Hematopoietic multipotent progenitor cell treated with erythropoietin and hydrocortisone succinate and interleukin-3 and kit ligand, for 17 days (in vitro differentiated cells): ENCODE data around the gene CEP63.

Experiments used
- DNase-seq: peaks from one replicate; pipeline ENCODE4 v3.0.0-alpha.2; 2015; ENCODE audit warnings: low spot score

The CEP63 gene

DNA sequence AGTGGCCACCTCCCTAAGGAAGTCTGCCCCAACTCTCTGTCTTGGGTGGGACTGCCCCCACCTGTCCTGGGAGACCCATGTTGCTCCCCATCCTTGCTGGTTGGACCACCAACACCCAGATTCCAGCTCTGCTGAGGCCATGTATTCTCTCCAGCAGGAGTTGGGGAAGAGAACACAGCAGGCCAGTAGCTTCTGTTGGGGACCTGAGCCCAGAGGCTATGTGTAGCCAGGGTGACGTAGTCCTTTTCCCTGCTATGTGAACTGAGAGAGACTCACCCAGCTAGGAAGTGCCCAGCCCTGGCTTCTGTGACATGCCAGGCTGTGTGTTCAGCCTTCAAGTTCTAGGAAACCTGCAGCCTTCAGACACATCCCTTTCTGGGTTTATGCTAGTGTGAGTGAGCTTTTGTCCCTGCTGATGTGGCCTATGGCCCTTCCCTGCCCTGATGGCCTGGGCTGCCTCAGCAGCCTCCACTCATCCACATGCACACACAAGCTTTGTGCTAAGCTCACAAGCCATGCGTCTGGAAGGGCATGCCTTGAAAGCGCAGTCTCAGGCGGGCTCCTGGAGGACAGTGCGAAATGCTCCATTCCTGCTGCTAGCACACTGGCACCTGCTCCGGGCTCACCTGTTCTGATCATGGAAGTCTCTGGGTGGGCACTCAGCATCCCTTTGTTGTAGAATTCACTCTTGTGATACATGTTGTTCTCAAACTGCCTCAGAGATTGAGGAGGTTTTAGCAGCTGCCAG lies 122.3 kb downstream of the CEP63 start:
- no peak for DNase-seq

DNA sequence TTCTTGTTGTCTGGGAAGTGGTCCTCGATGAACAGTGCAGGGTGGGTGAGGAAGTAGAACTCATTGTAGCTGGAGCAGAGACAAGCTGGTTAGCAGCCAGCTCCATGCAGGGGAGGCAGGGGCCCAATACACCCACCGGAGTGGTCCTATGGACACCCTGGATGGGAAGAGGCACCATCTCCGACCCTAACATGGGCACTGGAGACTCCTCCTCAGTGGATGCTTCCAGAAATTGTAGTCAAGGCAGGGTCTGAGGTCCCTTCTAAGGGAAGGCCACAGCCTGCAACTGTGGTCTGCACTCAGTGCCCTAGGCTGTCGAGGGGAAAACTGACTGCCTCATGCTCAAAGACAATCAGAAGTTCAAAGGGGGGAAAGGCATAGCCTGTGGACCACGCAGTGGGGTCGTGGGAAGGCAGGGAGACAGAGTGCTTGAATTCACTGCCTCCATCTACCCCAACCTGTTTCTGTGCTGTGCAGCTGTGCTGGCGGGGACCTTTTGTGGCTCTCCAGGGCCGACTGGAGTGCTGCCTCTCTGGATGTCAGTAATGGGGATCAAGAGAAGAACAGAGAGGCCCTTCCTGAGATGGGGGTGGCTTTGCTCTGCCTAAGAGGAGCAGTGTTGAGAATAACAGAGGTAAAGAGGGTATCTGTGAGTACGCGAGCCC lies 123.0 kb downstream of the CEP63 start:
- no peak for DNase-seq

DNA sequence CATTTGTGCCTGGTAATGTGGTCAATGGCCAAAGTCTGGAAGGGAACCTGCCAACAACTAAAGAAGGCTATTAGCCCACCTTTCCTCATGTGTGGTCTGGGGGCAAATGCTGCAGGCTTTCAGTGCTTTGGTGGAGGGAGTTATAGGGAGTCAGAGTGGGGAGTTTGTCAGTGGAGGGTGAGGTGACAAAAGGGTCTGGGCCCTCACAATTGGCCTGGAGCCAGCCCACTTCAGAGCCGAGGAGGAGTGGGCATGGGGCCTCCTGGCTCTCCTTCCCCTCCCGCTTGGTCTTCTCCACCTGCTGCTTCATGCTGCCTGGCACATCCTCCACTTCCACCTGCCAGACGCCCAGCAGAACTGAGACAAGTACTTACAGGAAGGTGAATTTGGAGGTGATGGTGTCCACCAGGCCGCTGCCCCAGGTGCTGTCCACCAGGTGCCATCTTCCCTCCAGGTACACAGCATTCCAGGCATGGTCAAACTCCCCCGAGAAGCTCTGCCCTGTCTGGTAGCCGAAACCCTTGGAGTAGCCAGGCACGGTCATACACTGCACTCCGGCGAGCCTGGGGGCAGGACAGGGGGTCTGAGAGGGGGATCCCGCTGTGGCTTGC lies 124.1 kb downstream of the CEP63 start:
- DNase-seq = no peak

DNA sequence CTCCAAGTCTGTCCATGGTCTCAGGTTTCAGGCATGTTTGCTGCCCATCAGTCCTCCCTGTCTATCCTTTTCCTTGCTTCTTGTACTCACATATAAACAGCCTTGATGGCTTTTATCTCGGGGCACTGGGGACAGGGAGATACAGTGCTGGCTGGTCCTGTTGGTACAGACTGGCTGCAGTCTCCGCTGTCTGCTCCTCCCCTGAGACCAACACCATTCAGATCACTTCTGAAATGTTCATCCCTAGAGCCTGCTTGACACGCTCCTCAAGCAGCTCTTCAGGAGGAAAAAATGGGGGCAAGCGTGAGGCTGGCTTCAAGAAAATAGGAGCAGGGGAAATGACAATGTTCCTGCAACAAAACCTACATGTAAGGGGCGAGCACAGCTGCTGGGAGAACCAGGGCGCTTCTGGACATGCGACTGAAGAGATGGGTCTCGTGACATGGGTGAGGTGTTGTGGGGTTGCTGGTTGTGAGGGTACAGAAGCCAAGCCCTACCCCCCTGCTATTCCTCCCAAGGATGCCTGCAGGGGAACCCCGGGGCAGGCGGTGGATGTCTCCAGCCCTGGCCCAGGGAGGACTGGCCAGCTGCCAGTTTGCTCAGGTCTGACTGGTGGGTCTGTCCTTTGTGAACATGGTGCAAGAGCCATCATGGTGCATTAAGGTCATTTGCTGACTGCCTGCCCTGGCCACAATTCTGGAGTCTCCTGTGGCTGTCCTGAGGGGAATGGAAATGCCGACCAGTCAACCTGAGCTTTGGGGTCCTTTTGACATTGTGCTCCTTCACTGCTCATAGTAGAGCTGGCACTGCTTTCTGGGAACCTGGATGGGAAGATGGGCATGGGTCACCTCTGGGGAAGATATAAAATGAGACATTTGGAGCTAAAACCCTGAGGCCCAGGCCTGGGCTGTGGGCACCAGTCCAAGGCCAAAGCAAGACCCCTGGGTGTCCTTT lies 124.9 kb downstream of the CEP63 start:
- no peak for DNase-seq

DNA sequence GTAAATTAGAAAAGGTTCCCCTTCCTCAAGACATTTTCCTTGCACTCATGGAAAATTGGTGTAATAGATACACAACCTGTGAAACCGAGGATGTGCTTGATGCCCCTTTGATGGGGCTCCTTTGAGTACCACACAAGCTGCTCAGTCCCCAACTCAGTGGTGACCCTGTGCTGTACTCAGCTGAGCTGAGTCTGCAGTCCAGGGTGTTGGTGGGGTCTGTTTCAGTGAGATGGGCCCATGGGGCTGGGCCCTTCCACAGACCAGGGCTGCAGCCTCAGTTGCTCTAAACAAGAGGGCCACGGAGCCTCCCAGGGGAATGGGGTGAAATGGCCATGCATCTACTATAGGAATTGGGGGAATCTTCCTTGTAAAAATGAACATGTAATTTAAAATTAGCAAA lies 125.7 kb downstream of the CEP63 start:
- no peak for DNase-seq

DNA sequence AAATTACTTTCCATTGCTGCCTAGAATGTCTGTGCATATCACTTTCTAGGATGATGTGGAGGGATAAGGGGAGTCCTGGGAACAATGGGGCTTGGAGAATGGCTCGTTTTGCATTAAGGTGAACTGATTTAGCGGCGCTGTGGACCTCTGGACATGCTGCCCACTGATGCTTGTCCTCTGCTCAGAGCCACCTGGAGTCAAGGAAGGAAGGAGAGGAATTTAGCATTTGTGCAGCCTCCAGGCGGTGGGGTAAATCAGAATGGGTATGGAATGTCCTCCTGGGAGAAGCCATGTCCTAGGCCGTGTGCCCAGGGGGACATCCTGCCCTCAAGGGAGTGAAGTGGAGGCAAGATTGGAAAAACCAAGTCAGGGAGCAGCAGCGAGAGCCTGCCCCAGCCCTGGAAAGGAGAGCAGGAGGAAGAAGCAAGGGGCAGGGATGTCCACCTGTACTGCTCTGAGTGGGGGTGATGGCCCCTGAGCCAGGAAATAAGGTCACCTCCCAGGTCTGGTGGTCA lies 127.2 kb downstream of the CEP63 start:
- no peak for DNase-seq

DNA sequence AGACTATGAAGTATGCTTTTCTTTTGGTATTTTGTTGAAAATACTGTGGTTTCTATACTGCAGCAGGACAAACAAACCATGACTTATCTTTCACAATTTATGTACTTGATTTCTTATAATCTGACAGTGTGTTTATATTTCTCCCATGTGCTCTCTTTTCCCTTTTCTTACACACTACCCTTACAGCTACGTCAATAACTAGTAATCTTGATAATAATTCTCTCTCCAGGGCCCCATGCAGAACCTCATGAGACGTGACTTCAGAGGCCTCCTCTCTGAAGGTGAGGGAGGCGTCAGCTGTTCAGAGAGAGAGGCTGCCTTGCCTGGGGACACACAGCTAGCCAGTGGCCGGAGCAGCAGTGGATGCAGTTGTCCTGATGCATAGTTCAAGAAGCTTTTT lies 129.1 kb downstream of the CEP63 start:
- no peak for DNase-seq

DNA sequence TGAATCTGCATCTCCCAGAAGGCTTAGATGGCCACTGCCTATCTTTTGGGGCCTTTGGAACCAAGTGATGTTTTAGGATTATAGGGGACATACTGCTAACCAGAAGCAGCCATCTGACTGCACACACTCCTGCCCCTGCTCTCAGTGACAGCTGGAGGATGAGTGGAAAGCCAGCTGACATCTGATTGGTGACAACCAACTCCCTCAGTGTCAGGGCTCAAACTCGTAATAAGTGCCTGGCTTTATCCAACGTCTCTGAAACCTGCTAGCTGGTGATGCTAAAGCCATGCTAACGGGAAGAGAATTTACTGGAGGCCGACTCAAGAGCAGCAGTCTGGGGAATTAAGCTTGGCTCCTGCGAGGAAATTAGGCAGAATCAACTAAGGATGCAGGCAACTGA lies 129.9 kb downstream of the CEP63 start:
- DNase-seq = no peak

DNA sequence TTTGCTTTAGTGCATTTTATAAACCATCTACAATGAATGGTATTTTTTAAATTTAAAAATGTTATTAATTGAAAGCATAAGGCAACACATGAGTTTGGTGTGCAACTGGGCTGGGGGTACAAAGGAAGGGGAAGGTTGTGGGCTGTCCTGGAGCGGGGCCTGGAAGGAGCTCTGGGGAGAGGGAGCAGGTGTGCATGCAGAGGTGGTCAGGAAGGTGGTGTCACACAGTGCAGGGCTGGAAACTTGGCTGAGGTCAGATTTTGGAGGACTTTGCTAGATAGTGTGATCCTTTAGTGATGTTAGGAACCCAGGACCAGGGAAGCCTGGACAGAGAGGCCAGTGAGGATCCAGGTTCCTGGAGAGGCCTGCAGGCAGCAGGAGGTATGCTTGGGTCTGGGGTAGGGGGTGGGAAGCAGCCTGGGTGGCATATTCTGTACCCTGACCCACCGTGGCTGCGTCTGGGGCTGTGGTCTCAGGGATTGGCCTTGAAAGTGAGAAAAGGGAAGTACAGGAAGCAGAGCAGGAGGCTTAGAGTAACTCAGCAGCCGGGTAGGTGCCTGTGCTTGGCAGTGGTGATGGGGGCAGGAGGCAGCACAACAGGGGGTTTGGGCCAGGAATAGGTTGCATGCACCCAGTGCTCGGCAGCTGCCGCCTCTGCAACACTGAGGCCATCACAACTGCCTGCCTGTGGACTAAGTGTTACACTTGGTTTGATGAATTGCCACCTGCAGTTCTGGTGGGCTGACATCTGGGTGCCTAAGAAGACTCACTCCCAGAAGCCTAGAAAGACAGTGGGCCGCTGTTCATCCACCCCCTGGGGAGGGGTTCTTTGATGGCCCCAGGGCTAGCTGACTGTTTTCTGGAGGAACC lies 132.0 kb downstream of the CEP63 start:
- DNase-seq = no peak

DNA sequence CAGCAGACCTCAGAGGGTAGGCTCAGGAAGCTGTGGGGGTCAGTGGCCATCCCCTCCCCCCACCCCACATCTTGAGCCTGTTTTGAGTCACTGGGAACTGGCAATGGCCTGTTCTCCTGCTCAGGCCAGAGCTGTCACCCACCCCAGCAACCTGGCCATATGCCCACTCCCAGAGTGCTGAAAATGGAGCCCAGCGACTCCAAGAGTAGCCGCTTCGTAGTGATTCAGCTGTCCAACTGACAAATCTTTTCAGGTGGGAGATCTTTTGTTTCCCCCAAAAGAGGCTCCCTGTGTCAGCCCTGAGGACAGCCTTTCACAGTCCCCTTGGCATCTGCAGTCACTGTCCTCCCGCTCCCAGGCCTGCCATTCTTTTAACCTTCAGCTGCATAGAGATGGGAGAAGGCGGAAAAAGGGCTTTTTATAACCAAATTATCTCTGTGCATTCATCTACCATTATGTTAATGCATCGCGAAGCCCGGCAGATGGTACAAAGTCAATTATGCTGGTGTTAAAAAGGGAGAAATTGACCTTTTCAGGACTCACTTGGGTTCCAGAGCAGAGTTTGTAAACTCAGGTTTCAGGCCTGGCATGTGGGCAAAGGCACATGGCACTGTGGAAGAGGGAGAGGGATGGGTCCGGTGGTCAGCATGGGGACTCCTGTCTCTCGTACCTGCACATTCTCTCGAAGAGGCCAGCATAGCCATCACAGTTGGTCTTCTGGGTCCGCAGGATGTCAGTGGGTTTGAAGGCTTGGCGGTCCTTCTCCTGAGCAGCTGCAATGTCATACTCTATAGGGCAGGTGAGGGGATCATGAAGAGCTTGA lies 132.8 kb downstream of the CEP63 start:
- DNase-seq = no peak

DNA sequence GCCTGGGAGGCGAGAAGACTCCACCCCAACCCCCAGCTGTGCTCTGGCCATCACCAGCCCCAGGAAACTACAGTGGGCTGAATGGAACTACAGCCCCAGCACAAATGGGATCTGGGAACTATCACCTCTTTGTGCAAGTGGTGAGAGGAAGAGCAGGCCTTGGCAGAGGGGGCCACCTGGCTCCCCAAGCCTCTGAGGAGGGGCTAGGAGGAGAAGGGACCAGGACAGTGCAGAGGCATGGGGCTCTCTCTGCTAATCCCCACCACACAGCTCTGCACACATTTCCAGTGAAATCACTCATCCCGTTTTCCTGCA lies 133.4 kb downstream of the CEP63 start:
- DNase-seq = no peak

DNA sequence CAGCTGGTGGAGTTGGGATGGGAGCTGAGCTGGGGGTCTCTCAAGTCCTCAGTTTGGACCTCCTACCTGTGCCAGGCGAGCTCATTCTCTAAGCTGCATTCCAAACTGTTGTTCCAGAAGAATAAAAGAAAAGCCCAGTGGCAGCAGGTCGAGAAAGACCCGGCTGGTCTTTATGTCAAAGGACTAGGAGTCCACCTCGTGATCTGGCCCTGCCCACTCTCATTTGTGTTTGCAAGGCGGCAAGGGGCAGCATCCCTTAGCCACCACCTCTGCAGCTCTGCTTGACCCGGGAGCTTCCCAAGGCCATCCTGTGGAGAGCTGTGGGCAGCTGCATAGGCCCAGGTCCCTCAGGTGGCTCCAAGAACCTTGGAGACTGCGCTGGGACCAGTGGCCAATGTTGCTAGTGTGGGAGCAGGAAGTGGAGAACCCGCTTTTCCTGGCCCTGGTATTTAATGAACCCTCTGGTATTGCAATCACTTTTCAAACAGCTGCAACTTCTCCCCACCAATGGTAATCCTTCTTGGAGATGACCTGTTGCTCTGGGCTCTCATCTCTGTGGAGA lies 134.1 kb downstream of the CEP63 start:
- DNase-seq = no peak

DNA sequence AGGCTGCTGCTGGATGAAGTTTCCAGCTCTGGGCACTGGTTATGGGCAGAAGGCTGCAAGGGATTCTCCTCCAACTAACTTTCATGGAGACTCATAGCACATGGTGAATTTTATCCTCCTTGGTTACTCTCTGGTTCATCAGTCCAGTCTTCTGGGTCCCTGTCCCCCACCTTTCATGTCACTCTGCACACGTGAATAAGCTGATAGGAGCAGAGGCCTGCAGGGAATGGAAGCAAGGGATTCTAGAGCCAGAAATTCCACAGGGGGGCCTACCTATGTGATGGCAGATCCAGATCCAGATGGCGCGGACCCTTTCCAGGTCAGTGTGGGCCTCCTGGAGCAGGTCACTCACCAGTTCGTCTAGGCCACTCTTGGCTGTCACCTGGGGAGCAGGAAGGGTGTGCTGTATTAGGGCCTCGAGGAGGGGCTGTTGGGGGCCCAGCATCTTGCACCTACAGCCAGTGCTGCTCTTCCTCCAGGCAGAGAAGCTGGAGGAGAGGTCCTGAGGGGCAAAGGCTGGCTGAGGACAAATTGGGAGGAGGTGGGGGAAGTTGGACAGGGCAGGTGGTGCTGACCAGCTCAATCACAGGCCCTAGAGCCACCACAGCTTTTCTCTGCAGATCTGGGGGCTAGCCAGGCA lies 134.7 kb downstream of the CEP63 start:
- DNase-seq = no peak

DNA sequence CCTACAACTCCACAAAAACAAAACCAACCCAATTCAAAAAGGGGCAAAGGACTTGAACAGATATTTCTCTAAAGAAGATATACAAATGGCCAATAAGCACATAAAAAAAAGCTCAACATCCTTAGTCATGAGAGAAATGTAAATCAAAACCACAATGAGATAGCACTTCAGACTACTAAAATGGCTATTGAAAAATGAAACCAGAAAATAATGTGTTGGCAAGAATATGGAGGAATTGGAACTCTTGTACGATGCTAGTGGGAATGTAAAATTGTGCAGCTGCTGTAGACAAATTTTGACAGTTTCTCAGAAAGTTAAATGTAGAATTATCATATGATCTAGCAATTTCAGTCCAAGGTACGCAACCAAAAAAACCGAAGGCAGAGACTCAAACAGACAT lies 136.0 kb downstream of the CEP63 start:
- no peak for DNase-seq

DNA sequence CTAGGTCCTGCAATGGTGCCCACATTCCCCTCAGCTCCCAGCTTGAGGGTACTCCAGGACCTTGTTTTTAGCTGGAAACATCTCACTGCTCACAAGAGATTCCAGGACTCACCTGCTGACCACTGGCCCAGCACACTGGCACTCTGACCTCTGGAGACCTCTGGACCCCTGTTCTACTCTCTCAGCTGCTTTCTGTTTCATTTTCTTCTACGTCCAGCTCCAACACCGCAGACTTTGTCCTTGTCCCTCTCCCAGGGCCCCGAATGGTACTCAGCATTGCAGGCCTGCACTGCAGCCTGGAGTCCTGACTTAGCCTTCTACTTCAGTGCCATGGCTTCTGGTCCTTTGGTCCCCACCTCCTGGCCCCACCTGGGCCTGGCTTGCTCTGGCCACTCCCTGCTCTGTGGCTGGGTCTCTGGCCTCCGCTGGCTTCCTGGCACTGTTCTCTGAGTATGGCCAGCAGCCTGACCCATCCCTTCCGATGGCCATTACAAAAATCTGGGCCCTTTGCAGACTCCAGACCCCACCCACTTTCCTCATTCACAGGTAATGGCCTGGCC lies 137.0 kb downstream of the CEP63 start:
- no peak for DNase-seq

DNA sequence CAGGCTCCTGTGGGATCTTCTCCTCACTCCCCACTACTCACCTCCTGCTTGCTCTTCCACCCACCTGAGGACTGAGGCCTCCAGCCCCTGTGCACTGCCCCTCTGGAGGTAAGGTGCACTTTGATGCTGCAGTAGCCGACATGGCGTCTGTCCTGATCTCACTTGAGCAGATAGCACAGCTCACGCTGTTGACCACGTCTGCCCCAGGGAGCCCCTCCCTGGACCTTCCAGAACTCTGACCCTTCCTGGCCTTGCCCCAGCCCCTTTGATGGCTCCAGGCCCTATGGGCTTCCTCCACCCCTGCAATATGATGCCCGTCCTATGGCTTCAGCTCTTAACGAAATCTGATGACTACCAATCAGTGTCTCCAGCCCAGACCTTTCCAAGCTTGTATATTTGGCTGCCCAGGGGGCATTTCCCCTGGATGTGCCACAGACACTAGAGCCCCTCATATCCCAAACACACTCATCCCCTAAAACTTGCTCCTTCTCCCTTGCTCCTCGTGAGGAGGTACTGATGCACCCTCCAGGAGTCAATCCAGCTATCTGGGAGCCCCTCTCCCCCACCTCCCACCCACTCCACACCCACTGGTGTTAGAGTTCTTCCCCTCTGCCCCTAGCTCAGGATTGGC lies 137.9 kb downstream of the CEP63 start:
- no peak for DNase-seq
